Panc1 (cell line): ENCODE data around the gene MIXL1. TPM values are rescaled to one million over a fixed set of nuclear protein-coding genes. Genes with fewer than 3 reads are reported as not detected.

Experiments
- ATAC-seq: fragments of 200-7000 bp; cut with Tn5 transposase; 2 replicates; pipeline ENCODE4 v1.9.1; 2020; ENCODE audit warnings: mild to moderate bottlenecking, moderate library complexity
- BruUV-seq: library from RNA; stranded (reverse); fragments of 400-500 nt; replicated peaks from 2 replicates; lab custom pipeline; 2021; lab: Mats Ljungman, UMichigan
- CTCF ChIA-PET: fragments of 300-600 bp; sonication (Branson Sonifier 250); formaldehyde crosslinking; loops from one replicate; lab custom pipeline; 2022; ENCODE audit warnings: antibody characterized with exemption; lab: Charles Lee
- POLR2A ChIA-PET: fragments of 300-600 bp; sonication (Branson Sonifier 250); formaldehyde crosslinking; loops from one replicate; lab custom pipeline; 2022; ENCODE audit warnings: antibody characterized with exemption; lab: Charles Lee
- DNase-seq: peaks from one replicate; pipeline ENCODE4 v3.0.0-alpha.2; 2010; ENCODE audit warnings: low read depth, low spot score
- H3K27ac ChIP-seq: 2 replicates; pipeline ENCODE4 v1.5.1; 2011; ENCODE audit warnings: mild to moderate bottlenecking, low read length, inconsistent platforms
- H3K27me3 ChIP-seq: fragments of 200-500 bp; sonication (Bioruptor generic); 2 replicates; pipeline ENCODE4 v1.6.0; 2014; ENCODE audit warnings: low read length, inconsistent platforms; ENCODE audit not compliant: control insufficient read depth, insufficient read depth
- H3K36me3 ChIP-seq: fragments of 200-500 bp; sonication (Bioruptor generic); 2 replicates; pipeline ENCODE4 v1.5.1; 2014; ENCODE audit warnings: inconsistent platforms, mild to moderate bottlenecking, low read length, moderate library complexity; ENCODE audit not compliant: control insufficient read depth, insufficient read depth
- H3K4me1 ChIP-seq: 2 replicates; pipeline ENCODE4 v1.5.1; 2011; ENCODE audit warnings: inconsistent platforms, mild to moderate bottlenecking, low read length, moderate library complexity; ENCODE audit not compliant: control insufficient read depth, insufficient read depth
- H3K4me3 ChIP-seq, 2 experiments: 2 replicates each; pipeline ENCODE4 v1.5.1; 2011 to 2012; ENCODE audit warnings: low read depth in 2 of 2, low read length in 2 of 2, mild to moderate bottlenecking in 2 of 2, inconsistent platforms in 1 of 2, moderate library complexity in 1 of 2
- H3K9me3 ChIP-seq: fragments of 200-500 bp; sonication (Bioruptor generic); 2 replicates; pipeline ENCODE4 v1.5.1; 2014; ENCODE audit warnings: low read depth, mild to moderate bottlenecking, inconsistent platforms, low read length, moderate library complexity; ENCODE audit not compliant: control insufficient read depth, insufficient read depth
- CTCF ChIP-seq: fragments of 450-650 bp; IDR thresholded peaks from 2 replicates; pipeline ENCODE4 v1.5.1; 2017; ENCODE audit warnings: mild to moderate bottlenecking
- POLR2AphosphoS5 ChIP-seq: IDR thresholded peaks from 2 replicates; pipeline ENCODE4 v1.6.1; 2012; ENCODE audit warnings: mild to moderate bottlenecking, low read depth, low read length, moderate library complexity
- SIN3A ChIP-seq: IDR thresholded peaks from 2 replicates; pipeline ENCODE4 v1.6.1; 2012; ENCODE audit warnings: low read depth, mild to moderate bottlenecking, low read length, moderate library complexity, borderline replicate concordance; ENCODE audit not compliant: insufficient read depth
- TCF7L2 ChIP-seq: IDR thresholded peaks from 2 replicates; pipeline ENCODE4 v1.6.1; 2011; ENCODE audit warnings: mild to moderate bottlenecking, low read depth, low read length, inconsistent platforms
- in situ Hi-C: cut with HindIII; loops from 2 replicates; pipeline ENCODE4 v1.10.0; 2016; ENCODE audit warnings: low sequenced_read_pairs, low pct_unique_long_range_greater_than_20kb
- intact Hi-C: fragments of 100-400 bp; cut with micrococcal nuclease; formaldehyde crosslinking; loops from one replicate; pipeline ENCODE4 v1.10.0; 2022; ENCODE audit not compliant: unreplicated experiment
- total RNA-seq: library from RNA; stranded (reverse); gene quantifications from one replicate; pipeline ENCODE4 v1.2.1, GENCODE V29; 2021; ENCODE audit not compliant: unreplicated experiment
- TF ChIP-seq, protein P1 (sequence below), 2 experiments: IDR thresholded peaks; 2 replicates each; pipeline ENCODE4 v1.6.1; 2011 to 2012; ENCODE audit warnings: low read depth in 2 of 2, control low read depth in 1 of 2, low read length in 1 of 2, mild to moderate bottlenecking in 1 of 2, moderate library complexity in 1 of 2; ENCODE audit not compliant: insufficient read depth in 1 of 2

MIXL1 gene
- total RNA-seq, 1 experiment from 2014 or later: 0.69 TPM

GRCh38 chr1:226233806-226234205, 10.3 kb downstream of the MIXL1 start:
- ATAC-seq: no peak
- TF ChIP-seq SIN3A (no peak), TCF7L2 (no peak), POLR2AphosphoS5 (no peak), CTCF (no peak)
- TF ChIP-seq, protein P1, sequence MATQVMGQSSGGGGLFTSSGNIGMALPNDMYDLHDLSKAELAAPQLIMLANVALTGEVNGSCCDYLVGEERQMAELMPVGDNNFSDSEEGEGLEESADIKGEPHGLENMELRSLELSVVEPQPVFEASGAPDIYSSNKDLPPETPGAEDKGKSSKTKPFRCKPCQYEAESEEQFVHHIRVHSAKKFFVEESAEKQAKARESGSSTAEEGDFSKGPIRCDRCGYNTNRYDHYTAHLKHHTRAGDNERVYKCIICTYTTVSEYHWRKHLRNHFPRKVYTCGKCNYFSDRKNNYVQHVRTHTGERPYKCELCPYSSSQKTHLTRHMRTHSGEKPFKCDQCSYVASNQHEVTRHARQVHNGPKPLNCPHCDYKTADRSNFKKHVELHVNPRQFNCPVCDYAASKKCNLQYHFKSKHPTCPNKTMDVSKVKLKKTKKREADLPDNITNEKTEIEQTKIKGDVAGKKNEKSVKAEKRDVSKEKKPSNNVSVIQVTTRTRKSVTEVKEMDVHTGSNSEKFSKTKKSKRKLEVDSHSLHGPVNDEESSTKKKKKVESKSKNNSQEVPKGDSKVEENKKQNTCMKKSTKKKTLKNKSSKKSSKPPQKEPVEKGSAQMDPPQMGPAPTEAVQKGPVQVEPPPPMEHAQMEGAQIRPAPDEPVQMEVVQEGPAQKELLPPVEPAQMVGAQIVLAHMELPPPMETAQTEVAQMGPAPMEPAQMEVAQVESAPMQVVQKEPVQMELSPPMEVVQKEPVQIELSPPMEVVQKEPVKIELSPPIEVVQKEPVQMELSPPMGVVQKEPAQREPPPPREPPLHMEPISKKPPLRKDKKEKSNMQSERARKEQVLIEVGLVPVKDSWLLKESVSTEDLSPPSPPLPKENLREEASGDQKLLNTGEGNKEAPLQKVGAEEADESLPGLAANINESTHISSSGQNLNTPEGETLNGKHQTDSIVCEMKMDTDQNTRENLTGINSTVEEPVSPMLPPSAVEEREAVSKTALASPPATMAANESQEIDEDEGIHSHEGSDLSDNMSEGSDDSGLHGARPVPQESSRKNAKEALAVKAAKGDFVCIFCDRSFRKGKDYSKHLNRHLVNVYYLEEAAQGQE (IDR thresholded peaks at IDR 0.05; ENCODE audit: insufficient read depth in 1 of 2, low read depth in 2 of 2, low read length in 1 of 2): no peak
- no peaks in the 10 kb centered on the region for H3K4me1 ChIP-seq
- no peaks in the 10 kb centered on the region for H3K27me3 ChIP-seq
- ChIA-PET CTCF (no interaction called here), POLR2A (no interaction called here)
- in situ Hi-C loops (no loop called here), intact Hi-C loops (no loop called here)
- no peak overlapping the region for H3K27ac ChIP-seq
- H3K36me3 ChIP-seq: peaks cover 16% of the 10 kb centered on the region; the same call in 1 of the 2 replicates
- no TSS peak for BruUV-seq
- no peak for DNase-seq
- H3K4me3 ChIP-seq: no peak overlapping the region
- H3K9me3 ChIP-seq: no peaks in the 10 kb centered on the region

DNA sequence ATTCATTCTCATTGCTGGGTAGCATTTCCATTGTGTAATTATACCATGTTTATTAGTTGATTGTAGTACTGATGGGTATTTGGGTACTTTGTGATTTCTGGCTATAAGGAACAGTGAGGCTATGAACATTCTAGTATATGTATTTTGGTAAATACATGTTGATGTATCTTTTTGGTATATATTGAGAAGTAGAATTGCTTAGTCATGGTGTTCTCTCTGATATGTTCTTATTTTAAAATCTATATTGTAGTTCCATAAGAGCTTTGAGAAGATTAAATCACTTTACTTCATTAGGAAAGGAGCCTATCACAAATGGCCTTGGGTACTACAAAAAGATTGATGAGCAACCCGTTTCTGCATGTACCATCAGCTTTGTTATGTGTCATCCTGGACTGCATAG, 13.4 kb downstream of the MIXL1 start:
- CTCF ChIA-PET: no interaction called here
- Histone ChIP-seq H3K36me3 (peaks cover 13% of the 10 kb centered on the region; the same call in 1 of the 2 replicates), H3K9me3 (no peaks in the 10 kb centered on the region), H3K27ac (no peak overlapping the region), H3K4me3 (no peak overlapping the region), H3K4me1 (no peaks in the 10 kb centered on the region), H3K27me3 (no peaks in the 10 kb centered on the region)
- POLR2A ChIA-PET: no interaction called here
- BruUV-seq: no TSS peak
- no peak for DNase-seq
- intact Hi-C loops (no loop called here), in situ Hi-C loops (no loop called here)
- ATAC-seq: no peak
- TF ChIP-seq TCF7L2 (no peak), CTCF (no peak), POLR2AphosphoS5 (no peak), SIN3A (no peak)
- TF ChIP-seq, protein P1 (IDR thresholded peaks at IDR 0.05; ENCODE audit: insufficient read depth in 1 of 2, low read depth in 2 of 2, low read length in 1 of 2): no peak
